Middle frontal gyrus (tissue), 1 donor: ENCODE results near the gene MYL10.

Experiments used
- DNase-seq: peaks from one replicate; pipeline ENCODE4 v3.0.0-alpha.2; 2015; ENCODE audit warnings: low spot score; ENCODE audit errors: extremely low spot score

Gene MYL10

DNA sequence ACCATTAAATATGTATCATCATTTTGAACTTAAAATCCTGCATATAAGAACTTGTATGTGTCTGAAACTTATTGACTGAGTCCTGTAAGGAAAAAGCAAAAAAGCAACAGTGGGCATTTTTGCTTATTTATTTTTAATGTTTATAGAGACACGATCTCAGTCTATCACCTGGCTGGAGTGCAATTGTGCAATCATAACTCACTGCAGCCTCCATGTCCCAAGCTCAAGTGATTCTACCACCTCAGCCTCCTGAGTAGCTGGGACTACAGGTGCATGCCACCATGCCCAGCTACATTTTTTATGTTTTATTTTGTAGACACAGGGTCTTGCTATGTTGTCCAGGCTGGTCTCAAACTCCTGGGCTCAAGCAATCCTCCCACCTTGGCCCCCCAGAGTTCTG is 32.2 kb downstream of the MYL10 start:
- no peak for DNase-seq

DNA sequence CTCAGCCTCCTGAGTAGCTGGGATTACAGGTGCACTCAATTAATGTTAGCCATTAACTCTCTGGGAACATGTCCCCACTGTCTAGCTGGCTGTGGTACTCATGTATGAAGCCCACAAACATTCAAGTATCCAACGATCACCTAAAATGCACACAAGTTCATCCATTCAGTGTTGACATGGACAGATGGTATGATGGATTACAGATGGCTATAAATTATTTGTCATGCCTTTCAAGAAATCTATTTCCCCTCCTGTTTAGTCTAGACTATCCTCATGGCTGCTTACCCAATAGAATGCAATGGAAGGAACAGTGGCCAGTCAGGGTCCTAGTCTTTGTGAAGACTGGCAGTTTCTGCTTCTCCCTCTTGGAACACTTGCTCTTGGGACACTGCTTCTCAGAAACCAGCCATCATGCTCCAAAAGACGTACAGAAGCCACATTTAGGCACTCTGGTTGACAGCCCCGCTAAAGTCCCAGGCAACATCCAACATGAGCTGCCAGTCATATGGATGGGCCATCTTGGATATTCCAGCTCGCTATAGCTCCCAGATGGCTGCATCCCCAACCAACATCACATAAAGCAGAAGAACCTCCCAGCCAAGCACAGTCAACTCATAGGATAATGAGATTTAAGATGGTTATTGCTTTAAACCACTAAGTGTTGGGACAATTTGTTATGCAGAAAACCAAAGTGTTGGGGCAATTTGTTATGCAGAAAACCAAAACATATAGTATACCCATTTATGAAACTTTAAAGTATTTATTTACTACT is 33.1 kb downstream of the MYL10 start:
- DNase-seq = no peak

DNA sequence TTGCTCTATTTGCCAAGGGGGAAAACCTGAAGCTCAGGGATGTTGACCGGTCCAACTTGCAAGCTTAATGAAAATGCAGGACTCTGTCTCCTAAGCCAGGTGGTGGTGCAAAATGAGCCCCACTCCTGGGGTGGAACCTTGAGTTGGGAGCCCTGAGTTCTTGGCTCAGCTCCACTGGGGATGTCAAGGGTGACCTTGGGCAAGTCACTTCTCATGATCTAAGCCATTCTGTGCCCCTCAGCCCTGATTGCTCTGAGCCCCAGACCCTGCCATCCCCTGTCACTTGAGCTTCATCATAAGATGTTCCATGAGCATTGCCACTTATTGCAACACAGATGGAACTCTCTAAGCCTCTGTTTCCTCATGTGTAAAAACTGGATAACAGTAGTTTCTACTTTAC is 33.9 kb downstream of the MYL10 start:
- DNase-seq = no peak

DNA sequence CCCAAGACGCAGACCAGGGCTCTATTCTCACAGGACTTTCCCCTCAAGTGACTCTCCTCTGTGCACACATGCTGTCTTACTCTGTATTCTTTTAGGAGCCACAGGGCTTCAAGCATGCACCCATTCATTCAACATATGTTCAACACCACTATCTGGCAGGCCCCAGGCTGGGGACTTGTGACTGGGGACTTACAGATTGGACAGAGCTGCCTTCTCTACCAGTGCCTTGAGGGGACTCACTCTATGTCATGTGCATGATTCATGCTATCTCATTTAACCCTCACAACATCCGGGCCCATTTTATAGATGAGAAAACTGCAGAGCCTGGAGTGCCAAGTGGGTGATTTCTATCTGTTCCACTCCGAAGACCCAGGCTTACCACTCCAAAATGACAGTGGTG is 34.3 kb downstream of the MYL10 start:
- no peak for DNase-seq

DNA sequence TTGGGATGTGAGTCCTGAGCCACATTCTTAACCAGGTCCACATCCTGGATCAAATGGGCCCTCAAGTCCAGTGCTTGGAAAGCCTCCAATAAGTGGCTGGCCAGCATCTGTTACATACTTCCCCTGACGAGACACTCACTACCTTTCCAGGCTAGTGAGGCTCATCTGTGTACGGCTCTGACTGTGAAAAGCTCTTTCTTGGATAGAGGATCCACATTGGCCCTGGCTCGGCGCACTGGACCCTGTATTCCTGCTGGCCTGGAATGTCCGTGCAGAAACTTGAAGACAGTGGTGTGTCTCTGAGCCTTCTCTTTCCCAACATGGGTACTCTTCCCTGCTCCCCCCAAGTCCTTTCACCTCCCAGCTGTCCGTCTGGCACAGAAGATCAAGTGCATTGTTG is 35.5 kb downstream of the MYL10 start:
- no peak for DNase-seq

DNA sequence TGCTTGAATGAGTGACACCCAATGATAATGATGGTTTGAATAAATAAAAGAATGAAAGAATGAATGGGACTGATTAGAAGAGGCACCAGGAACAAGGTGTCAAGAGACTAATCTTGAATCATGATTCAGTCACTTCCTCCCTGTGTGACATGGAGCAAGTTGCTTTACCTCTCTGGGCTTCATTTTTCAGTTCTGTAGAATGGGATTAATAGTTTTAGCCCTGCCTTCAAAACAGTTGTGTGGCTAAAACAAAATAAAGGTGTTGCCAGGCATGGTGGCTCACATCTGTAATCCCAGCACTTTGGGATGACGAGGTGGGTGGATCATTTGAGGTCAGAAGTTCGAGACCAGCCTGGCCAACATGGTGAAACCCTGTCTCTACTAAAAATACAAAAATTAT is 37.6 kb downstream of the MYL10 start:
- no peak for DNase-seq

DNA sequence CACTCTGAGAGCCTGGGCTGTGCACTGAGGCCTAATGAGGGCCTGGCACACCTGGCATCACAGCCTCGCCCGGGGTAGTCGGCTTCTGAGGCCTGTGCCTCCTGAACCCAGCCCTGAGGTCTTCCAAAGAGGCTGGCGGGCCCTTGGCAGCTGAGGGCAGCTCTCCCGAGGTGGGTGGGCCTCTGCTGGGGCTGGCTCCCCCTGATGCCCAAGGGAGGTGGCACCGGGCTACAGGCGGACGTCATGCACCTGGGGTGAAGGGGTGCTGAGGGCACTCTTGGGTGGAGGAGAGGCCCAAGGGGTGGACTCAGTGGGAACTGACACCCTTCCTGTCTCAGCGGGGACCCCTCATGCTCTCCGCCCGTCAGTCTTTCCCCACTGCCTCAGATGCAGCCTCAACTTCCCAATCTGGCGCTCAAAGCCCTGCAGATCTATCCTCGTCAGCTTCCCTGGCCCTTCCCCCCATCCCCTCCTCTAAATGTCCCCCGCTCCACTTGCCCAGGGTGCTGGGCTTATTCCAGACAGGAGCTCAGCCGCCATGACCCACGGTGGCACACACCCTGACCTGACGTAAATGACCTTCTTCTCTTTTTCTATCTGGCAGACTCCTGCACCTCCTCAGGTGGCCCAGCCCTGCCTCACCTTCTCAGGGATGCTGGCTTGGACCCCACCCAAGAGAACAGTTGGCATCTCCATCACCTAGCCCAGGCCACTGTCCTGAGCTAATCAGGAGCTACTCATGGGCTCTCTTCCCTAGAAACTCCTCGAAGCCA is 38.2 kb downstream of the MYL10 start:
- no peak for DNase-seq

DNA sequence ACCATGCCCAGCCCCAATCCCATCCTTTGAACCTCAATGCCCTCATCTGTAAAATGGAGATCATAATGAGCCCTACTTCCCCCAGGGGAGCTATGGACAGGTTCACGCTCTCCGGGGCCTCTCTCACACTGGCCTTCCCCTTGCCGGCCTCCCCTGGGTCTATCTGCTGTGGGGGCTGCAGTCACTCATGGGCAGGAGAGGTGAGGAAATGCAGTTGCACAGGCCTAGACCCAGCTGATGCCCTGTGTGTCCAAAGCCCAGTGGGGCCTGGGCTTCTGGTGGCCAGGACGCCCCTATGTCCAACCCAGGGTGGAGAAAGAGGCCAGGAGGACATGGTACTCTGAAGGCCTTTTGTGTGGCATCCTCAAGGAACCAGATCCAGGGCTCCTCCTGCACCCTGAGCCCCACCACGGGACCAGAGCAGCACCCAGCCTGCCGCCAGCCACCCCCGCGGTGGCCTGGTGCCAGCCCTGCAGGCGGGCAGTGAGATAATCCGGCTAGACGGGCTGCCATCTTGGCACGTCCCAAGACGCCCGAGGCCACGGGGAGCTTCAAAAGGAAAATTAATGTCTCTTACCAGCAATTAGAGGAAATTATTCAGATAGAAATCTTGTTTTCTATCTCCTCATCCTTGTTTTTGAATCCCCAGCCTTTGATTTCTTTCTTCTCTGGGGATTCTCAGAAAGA is 39.0 kb downstream of the MYL10 start:
- no peak for DNase-seq

DNA sequence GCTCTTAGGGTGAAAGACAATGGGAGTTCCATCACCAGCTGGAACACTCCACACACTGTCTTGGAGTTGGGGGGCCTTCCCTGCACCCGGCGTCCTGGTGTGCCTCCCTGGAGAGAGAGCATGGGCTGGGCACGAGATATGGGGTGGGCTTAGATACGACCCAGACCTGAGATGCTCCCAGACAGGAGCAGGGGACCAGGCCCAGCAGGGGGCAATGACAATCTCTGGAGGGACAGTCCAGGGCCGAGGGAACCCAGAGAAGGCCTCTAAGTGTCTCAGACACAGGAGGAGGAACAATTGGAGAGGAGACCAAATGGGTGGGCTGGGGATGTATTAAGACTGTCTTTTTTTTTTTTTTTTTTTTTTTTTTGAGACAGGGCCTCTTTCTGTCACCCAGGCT is 40.0 kb downstream of the MYL10 start:
- DNase-seq = no peak

DNA sequence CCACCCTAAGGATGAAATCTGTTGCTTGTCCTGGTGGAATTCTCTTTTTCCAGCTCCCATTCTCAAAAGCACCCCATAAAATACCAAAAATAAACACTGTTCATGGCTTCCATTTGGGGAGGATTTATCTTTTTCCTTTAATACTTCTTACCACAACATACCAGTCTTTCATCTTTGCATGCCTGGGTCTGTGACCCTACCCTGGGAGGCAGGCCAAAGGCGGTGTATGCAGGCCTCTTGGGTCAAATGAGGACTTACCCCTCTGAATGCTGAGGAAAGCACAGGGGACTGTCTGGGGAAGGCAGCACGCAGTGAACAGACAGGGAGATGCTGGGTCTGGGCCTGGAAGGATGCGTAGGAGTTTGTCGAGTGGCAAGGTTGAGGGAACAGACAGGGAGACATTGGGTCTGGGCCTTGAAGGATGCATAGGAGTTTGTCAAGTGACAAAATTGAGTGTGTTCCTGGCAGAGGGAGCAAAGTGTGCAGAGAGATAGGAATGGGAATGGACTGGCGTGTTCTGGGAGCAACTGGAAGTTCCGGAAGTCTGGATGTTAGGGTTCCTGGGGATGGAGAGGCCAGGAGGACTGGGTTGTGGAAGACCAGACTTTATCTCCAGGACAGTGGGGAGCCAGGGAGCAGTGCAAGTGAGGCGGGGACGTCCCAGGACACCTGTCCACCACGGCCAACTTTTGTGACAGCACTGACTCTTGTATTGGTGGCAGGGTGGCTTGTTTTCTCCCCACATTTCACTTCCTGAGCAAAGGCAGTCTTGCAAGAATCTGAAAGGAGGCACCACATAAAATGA is 40.8 kb downstream of the MYL10 start:
- DNase-seq = no peak

DNA sequence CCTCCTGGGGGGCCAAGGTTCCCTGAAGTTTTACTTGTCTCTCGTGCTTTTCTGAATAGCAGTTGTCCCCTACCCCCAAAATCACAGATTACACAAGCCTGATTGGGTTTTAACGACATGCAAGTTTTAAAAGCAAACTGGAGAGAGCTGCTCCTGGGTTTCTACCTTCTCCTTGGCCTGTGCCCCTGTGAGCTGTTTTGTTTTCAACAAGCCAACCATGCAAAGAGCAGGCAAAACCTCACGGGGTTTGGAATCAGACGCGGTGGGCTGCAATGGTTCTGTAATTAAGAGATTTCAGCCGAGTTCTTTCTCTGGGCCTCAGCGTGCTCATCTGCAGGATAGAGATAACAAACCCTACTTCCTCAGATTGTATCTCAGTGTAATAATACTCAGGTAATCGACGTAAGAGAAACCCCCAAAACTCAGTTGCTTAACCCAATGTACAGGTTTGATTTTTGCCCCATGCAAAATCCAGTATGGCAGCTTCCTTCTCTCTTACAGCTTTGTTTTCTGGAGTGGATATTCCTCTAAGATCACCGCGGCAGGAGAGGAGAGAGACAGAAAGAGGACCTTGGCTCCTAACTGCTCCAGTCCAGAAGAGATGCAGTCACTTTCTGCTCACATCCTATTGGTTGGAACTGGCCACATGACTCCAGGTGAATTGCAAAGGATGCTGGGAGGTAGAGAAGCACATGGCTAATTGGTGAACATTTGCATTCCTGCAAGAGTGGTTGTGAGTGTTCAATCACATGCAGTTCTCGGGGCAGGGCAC is 42.0 kb downstream of the MYL10 start:
- no peak for DNase-seq

DNA sequence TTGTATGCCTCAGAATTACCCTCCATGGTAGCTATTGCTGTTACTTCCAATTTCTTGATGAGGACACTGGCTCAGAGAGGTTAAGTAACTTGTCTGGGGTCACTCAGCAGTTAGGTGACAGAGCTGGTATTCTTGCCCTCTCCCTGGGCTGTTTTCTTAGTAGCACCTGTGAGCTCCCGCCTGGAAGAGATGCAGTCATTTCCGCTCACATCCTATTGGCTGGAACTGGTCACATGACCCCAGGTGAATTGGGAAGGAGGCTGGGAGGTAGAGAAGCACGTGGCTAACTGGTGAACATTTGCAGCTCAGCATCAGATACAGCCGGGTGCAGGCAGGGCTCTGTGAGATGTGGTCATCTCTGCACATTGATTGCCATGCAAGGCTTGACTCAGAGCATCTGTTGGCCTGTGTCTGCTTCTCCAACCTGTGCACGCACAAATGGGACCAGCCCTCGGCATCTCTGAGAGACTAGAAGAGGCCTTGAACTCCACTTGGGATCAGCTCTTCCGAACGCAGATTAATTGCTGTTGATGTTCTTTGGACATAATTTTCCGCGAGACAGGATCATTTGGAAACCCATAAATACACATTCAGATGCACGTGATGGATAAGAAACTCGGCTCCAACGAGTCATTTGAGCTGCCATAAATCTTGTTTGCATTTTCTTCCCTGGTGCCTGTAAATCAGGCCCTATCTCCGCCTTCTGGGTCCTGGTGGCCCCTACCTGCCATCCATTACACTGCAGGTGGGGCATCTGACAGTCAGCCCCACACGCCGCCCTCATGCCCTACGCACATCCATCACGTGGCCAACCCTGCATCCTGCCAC is 42.8 kb downstream of the MYL10 start:
- no peak for DNase-seq

DNA sequence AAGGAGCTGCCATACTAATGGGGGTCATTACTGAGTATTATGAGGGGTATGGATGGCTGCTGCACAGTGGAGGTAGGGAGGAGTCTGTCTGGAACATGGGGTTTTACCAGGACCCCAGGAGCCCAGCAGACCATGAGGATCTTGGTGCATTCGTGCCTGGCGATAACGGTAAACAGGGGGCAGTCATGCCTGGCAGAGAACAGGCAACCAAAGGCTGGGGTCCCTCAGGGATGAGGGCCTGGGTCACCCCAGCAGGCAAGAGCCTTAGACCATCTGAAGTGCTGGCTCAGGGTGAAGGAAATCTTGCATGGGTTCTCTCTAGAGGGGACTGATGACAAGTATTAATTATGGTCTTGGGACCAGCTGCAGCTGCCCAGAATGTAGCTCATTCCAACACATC is 46.1 kb downstream of the MYL10 start:
- no peak for DNase-seq

DNA sequence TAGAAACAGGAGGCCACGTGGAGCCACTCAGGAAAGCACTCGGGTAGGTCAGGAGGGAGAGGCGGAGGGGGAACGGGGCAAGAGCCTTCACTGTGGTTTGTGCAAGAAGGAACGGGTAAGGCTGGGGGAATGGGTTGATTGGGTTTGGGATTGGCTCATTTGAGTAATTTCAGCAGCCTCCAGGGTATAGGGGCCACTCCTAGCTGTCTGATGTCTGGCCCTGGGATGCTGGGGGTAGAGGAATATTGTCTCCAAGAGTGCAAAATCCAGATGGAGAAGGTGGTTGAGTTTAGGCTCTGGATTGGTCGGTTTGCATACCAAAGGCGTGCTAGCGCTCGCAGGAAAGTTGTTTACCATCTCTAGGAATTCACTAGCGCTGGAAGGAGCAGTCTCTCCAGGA is 47.2 kb downstream of the MYL10 start:
- DNase-seq = no peak

DNA sequence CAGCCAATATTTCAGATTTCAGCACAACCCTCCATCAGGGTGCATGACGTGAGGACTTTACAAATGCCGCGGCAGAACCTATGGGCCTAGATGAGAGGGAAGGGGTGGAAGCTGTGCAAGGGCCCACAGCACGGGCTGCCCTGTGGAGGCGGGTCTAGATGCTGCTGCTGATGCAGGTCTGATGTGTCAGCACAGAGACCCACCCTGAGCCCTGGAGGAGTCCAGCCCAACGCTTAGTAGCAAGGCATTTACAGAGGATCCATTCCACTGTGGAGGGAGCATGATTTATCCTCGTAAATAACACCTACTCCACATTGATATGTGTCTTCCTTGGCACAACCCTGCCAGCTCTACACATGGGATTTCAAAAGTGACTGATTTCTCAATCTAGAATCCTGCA is 48.5 kb downstream of the MYL10 start:
- no peak for DNase-seq

DNA sequence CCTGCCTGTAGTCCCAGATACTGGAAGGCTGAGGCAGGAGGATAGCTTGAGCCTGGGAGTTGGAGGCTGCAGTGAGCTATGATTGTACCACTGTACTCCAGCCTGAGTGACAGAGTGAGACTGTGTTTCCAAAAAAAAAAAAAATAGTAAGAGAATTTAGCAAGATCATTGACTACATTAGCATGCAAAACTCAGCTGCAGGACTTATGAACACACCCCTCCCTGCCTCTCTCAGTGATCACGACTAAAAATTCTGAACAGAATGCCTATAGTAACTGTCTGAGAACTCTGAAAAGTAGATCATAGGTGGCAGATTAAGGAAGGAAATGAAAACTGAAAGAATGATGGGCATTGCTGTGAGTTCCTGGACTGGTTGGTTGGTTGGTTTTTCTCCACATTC is 50.5 kb downstream of the MYL10 start:
- DNase-seq = no peak

DNA sequence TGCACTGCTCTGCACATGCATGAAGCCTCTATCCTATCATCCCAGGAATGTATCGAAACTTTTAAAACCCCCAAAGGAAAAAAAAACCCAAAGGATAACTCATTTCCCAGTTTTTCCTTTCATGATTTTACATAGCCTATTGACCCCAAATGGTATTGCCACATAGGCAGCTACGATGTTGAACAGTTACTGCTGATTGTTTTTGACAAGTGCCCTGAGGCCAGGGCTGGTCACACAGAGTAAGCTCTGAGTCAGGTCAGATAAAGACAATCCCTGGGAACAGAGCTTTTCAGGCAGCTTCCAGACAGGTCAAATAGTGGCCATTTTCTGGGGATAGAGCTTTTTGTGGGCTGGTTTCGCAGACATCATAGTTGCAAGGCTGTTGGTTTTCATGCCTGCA is 52.1 kb downstream of the MYL10 start:
- no peak for DNase-seq

DNA sequence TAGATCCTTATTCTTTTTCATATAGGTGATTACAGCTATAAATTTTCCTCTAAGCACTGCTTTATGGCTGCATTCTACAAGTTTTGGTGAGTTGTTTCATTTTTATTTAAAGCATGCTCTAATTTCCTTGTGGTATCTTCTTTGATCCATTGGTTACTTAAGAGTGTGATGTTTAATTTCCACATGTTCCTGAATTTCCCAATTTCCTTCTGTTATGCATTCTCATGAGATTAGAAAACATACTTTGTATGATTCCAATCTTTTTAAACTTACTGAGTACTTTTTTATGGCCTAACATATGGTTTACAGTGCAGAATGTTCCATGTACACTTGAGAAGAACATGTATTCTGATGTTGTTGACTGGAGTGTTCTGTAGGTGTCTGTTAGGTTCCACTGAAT is 53.4 kb downstream of the MYL10 start:
- DNase-seq = no peak

DNA sequence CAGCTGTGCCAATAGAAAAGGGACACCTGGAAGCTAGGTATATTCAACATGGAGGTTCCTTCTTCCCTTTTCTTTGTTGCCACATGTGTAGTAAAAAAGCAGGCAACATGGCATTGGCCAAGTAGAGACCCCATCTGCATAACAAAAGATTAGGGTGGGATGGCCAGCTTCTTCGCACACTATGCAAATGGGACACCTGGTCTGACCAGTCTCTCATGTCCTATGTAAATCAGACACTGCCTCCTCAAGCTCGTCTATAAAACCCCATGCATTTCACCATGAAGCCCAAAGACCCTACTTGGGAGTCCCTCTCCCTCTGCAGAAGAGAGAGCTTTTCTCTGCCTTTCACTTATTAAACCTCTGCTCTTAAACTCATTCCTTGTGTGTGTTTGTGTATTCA is 53.9 kb downstream of the MYL10 start:
- no peak for DNase-seq

DNA sequence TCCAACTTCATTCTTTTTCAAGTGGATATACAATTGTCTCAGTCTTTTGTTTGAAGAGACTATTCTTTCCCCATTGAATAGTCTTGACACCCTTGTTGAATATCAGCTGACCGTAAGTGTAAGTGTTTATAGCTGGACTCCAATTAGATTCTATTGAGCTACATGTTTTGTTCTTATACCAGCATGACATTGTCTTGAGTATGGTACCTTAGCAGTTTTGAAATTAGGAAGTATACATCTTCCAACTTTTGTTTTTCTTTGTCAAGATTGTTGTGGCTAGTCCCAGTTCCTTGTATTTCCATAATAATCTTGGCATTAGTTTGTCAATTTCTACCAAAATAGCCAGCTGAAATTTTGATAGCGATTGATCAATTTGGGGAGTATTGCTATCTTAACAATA is 56.9 kb downstream of the MYL10 start:
- no peak for DNase-seq
